Ishikawa (cell line): ENCODE measurements around the gene VWA7.

ENCODE experiments used
- CEBPB ChIP-seq: IDR thresholded peaks from 2 replicates; pipeline ENCODE4 v1.6.1; 2012
- CREB1 ChIP-seq: IDR thresholded peaks from 2 replicates; pipeline ENCODE4 v1.6.1; 2012; ENCODE audit warnings: low read depth
- EGR1 ChIP-seq: IDR thresholded peaks from 2 replicates; pipeline ENCODE4 v1.6.1; 2012
- EP300 ChIP-seq: IDR thresholded peaks from 2 replicates; pipeline ENCODE4 v1.6.1; 2012; ENCODE audit warnings: borderline replicate concordance
- FOXM1 ChIP-seq: IDR thresholded peaks from 2 replicates; pipeline ENCODE4 v1.6.1; 2012; ENCODE audit warnings: low read depth, borderline replicate concordance
- MAX ChIP-seq: IDR thresholded peaks from 2 replicates; pipeline ENCODE4 v1.6.1; 2012
- NFIC ChIP-seq: IDR thresholded peaks from 2 replicates; pipeline ENCODE4 v1.6.1; 2012
- RAD21 ChIP-seq: IDR thresholded peaks from 2 replicates; pipeline ENCODE4 v1.6.1; 2012; ENCODE audit warnings: low read depth
- REST ChIP-seq: IDR thresholded peaks from 2 replicates; pipeline ENCODE4 v1.6.1; 2012; ENCODE audit warnings: low read depth, mild to moderate bottlenecking
- TAF1 ChIP-seq: IDR thresholded peaks from 2 replicates; pipeline ENCODE4 v1.6.1; 2012; ENCODE audit warnings: low read depth, mild to moderate bottlenecking
- TCF12 ChIP-seq: IDR thresholded peaks from 2 replicates; pipeline ENCODE4 v1.6.1; 2012; ENCODE audit warnings: low read depth
- TEAD4 ChIP-seq: IDR thresholded peaks from 2 replicates; pipeline ENCODE4 v1.6.1; 2012
- USF1 ChIP-seq: IDR thresholded peaks from 2 replicates; pipeline ENCODE4 v1.6.1; 2012
- YY1 ChIP-seq: IDR thresholded peaks from 2 replicates; pipeline ENCODE4 v1.6.1; 2012; ENCODE audit warnings: low read depth
- ZBTB7A ChIP-seq: IDR thresholded peaks from 2 replicates; pipeline ENCODE4 v1.6.1; 2012; ENCODE audit warnings: low read depth

VWA7 gene

GRCh38 chr6:31734247-31734820, 42.8 kb downstream of the VWA7 start:
- TF ChIP-seq RAD21 (no peak), USF1 (no peak)

- TF ChIP-seq CEBPB (no peak), CREB1 (no peak), RAD21 (no peak), TAF1 (no peak), USF1 (no peak), EGR1 (no peak), YY1 (no peak), FOXM1 (no peak), NFIC (no peak), TCF12 (no peak), REST (no peak), TEAD4 (no peak)
Observed at GRCh38 chr6:31733734-31734133, 43.4 kb downstream of the VWA7 start.

GRCh38 chr6:31732029-31732428, 45.1 kb downstream of the VWA7 start:
- no peak for TF ChIP-seq REST
- TF ChIP-seq MAX: no peak
- TF ChIP-seq FOXM1: no peak
- TF ChIP-seq NFIC: no peak
- no peak for TF ChIP-seq RAD21
- no peak for TF ChIP-seq EP300
- TF ChIP-seq TCF12: no peak
- no peak for TF ChIP-seq YY1

- TF ChIP-seq CEBPB (no peak), REST (no peak), MAX (no peak), ZBTB7A (no peak), YY1 (no peak), TCF12 (no peak), NFIC (no peak), CREB1 (no peak), RAD21 (no peak), EGR1 (no peak), TAF1 (no peak), FOXM1 (no peak), TEAD4 (no peak), EP300 (no peak), USF1 (no peak)
Observed at GRCh38 chr6:31730631-31731086, 46.5 kb downstream of the VWA7 start.
